DMS 273 treated with DMSO at 0.1 percent for 48 hours (cell line): ENCODE data around the gene MORC2.

ENCODE experiments used
- DNase-seq: peaks from one replicate; lab custom pipeline; 2025; lab: John Stamatoyannopoulos, UW

The MORC2 gene

GRCh38 chr22:30920407-30920806 is 48.2 kb downstream of the MORC2 start:
- DNase-seq = peak; percentile 12

- no peak for DNase-seq
These were observed 48.6 kb downstream of the MORC2 start for GRCh38 chr22:30919973-30920372.

GRCh38 chr22:30918761-30919160 is 49.8 kb downstream of the MORC2 start:
- no peak for DNase-seq

DNA sequence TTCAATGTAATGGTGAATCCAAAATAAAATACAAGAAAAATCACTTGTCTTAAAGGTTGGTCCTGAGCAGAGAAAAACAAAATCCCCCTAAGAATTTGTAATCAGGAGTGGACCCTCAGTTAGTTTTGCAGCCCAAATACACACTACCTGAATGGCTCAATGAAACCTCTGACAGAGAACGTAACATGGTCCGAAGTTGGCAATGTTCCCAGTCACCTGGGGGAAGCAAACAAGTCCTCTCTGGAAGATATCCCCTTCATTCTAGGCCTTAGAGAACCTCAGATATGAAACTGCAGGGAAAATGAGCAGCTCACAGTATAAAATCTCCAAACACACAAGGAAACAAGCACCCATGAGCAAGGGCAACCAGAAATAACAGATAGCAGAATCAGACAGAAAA is 58.2 kb downstream of the MORC2 start:
- DNase-seq = no peak

DNA sequence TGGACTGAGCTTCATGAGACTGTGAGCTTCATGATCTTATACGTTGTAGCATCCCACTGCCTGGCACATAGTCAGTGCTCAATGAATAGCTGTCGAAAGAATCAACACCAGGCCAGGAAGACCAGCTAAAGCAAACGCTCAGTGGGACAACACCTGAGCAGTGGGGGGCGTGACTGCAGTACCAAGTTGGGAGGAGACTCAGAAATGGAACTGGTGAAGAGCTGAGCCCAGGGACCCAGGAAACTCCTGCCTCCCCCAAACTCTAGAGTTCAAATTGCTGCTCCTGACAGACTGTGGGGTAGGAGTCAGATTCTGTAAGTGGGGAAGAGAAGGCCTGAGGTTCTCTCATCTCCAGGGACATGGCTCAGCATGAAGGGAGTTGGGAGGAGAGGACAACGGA is 59.3 kb downstream of the MORC2 start:
- DNase-seq = no peak

DNA sequence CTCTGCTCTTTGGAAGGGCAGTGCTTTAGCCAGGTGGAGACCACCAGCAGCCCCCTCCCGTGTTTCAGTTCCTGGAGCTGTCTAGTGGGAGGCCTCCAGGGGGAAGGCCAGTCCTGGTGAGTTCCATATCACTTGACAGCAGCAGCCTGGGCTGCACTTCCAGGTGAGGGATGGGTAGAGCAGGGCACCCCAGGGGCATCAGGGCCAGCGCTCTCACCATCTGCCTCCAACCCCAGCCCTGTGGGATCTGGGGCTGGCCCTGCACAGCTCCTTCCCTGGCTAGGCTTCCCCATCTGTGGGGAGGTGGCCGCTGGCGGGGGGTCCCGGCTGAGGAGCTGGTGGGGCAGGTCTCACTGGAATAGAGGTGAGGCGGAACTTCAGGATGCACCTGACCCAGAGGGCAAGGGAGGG is 60.5 kb downstream of the MORC2 start:
- no peak for DNase-seq

- DNase-seq = no peak
These were observed 61.6 kb downstream of the MORC2 start for GRCh38 chr22:30906946-30907345.

DNA sequence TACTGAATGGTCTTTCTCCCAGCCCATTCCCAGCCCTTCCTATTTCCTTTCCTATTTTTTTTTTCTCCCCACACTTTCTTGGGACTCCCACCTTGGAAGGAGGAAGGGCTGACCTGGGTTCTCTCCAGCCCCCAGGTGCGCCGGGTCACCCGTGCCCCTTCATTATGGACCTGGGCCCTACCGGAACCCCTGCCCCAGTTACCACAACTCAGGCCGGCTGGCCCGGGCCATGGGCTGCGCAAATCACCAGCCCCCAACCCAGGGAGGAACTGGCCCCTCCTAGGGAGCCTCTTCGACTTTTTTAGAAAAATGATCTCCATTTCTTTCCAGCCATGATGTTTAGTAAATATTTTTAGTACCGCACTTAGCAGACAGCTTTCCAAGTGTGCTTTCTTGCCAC is 62.2 kb downstream of the MORC2 start:
- no peak for DNase-seq

DNA sequence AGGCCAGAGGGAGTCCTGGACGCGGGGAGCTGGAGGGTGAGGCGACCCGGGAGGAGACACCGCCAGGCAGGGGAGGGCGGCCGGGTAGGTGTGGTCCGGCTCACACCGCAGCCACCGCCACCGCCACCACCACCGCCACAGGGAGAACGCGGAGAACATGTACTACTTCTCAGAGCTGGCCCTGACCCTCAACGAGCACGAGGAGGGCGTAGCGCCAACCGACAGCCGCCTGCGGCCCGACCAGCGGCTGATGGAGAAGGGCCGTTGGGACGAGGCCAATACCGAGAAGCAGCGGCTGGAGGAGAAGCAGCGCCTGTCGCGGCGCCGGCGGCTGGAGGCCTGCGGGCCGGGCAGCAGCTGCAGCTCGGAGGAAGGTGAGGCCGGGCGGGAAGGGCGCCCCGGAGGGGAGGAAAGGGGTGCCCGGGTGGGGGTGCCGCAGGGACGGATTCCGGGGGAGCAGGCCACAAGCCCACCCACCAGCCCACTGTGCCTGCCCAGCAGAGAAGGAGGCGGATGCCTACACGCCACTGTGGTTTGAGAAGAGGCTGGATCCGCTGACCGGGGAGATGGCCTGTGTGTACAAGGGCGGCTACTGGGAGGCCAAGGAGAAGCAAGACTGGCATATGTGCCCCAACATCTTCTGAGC is 62.8 kb downstream of the MORC2 start:
- DNase-seq = no peak

GRCh38 chr22:30903876-30904460 is 64.6 kb downstream of the MORC2 start:
- no peak for DNase-seq

DNA sequence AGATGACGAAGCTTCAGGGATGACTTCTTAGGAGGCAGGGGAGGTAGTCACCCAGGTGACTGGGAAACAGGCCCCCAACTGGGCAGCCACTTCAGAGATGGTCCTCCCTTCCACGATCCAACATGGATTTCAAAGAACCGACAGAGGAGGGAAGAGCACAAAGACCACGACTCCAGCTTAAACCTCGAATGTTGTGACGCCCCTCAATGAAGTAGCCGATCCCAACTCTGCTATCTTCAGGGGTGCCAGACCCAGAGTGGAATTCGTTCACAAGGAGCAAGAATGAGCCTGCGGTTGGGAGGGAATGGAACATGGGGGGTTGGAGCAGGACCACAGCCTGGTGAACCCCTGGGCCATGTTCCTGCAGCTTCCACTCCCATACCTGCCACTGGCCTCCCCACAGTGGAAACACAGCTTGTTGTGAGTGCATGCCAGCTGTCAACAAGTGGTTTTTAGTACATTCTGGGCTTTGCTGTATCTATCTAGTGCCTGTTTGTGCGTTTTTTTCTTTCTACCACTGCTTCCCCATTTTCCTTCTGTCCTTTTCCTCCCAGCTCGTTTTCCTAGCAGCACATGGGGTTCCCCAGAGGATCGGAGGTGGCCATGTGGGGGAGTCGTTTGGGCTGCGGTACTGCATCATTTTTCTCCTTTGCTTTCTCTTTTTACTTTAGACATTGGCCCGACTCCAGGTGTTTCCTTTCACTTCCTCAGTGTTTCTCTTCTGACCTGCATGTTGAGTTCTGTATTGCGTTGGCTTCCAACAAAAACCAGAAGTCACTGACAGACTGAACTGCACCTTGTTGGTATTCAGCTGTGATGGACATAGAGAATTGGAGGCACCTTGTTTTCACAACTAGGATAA is 65.8 kb downstream of the MORC2 start:
- DNase-seq = no peak

DNA sequence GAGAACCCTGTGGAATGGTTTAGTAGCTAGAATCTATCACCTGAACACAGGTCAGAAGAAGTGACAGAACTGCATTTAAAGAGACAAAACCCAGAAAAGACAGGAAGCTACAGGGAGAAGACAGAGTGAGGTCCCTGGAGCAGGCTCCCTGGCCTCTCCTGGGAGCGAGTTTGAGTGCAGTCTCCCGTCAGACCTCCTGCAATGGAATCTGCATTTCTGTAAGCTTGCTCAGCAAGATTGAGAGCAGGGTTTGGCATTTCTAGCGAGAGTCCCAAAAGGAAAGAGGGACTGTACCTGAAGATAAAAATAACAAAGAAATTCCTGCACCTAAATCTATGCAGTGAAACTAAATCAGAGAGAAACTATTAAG is 74.2 kb downstream of the MORC2 start:
- DNase-seq = no peak

DNA sequence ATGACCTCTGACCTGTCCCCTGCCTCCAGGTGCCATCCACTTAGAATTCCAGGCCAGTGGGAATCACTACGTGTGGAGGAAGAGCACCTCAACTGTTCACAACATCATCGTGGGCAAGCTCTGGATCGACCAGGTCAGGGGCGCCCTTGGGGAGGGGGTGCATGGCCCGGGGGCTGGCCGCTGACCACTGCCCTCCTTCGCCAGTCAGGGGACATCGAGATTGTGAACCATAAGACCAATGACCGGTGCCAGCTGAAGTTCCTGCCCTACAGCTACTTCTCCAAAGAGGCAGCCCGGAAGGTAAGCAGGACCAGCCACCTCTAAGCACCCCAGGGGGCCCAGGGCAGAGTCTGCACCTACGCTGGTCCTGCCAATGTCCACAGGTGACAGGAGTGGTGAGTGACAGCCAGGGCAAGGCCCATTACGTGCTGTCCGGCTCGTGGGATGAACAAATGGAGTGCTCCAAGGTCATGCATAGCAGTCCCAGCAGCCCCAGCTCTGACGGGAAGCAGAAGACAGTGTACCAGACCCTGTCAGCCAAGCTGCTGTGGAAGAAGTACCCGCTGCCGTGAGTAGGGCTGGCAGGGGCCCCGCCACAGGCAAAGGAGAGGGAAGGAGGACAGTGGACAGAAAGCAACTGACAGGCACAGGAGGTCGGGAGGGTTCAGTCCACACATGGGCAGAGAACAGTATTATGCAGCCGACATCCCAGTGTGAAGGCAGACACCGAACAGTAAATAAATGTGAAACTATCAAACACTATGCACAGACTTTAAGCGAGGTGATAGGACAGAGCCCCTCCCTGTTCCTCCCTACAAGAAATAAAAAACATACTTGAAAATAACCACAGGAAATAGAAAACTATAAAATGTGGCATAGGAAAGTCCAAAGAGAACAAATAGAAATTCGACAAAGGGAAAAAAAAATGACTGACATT is 74.9 kb downstream of the MORC2 start:
- DNase-seq = no peak

GRCh38 chr22:30892731-30893221 is 75.8 kb downstream of the MORC2 start:
- DNase-seq = no peak

- no peak for DNase-seq
These were observed 76.3 kb downstream of the MORC2 start for GRCh38 chr22:30892286-30892685.

- DNase-seq = no peak
These were observed 76.8 kb downstream of the MORC2 start for GRCh38 chr22:30891781-30892180.

- DNase-seq = no peak
These were observed 77.2 kb downstream of the MORC2 start for GRCh38 chr22:30891443-30891755.

DNA sequence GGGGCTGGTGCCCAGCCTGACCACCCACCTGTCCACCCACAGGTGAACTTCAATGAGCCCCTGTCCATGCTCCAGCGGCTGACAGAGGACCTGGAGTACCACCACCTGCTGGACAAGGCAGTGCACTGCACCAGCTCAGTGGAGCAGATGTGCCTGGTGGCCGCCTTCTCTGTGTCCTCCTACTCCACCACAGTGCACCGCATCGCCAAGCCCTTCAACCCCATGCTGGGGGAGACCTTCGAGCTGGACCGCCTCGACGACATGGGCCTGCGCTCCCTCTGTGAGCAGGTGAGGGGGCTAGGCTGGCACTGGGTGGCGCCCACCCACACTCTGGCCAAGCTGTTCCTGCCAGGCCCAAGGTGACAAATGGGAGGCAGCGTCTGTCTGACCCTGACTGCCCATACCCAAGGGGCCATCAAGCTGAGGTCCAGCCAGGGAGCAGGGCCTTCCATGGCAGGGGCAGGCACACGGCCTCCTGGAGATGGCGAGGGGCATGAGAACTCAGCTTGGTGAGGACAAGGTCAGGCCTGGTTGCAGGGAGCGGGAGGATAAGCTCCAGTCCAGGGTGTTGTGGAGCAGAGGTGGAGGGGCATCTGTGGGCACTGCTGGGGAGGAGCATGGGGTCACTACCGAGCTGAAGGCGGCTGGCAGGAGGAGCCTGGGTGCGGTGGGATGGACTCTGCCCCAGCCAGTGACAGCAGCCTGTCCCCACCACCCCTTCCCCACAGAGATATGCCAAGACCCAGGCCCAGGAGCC is 77.7 kb downstream of the MORC2 start:
- no peak for DNase-seq

DNA sequence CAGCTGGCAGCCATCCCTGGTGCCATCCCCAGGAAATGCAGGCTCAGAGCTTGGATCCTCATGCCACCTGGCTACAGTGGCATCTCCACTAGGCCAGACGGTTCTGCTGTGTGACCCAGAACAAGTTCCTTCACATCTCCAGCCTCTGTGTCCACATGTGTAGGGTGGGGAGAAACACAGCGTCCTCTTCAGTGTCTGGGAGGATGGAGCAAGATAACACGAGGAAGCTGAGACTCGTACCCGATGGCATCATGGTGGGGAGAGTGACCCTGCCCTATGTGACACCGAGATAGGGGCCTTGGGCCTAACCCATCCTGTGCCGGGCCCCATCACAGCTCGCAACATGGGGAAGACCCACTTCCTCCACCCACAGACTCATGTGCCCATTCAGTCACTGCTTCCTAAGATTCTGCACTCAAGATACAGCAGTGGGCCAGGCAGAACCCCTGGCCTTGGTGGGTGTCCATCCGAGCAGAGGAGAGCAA is 78.5 kb downstream of the MORC2 start:
- no peak for DNase-seq

DNA sequence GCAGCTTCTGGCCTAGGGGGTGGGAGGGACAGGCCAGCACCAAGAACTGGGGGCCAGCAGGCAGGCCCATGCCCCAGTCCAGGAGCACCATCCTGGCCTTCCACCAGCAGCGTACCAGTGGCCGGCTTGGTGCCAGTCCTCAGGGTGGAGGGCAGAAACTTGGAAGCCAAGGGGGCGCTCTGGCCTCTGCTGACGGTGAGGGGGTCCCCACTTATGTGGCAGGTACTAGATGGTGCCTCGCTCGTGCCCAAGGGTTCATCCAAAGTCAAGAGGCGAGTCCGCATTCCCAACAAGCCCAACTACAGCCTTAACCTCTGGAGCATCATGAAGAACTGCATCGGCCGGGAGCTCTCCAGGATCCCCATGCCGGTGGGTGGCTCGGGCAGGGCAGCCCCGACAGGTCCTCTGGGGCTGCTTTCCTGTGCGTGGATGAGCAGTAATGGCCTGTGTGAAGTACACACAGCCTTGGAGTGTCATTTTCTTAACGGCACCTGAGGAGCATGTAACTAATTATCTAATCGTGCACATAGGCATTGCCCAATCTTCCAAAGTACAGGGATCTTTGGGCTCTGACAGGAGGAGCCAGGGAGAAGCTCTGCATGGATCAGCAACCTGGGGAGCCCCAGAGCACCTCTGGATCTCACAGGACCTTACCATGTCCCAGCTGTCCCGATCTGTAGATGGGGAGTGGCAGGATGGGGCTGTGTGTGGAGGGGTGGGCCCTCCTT is 79.1 kb downstream of the MORC2 start:
- DNase-seq = no peak

DNA sequence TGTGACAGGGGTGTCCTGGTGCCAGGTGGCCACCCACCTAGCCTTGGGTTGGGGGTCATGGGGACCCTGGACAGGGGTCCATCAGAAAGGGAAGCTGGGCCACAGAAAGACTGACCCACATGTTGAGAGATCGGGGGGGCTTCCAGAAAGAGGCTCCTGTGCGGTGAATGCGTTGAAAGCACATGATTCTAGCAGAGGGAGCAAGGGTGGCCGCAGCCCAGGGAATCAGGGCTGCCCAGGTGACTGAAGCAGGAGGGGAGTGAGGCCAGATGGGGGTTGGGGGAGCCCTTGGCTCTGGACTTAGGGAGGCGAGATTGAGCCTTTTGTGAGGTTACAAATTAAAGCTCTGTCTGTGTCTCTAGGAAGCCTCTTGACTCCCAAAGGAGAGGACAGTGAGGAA is 80.7 kb downstream of the MORC2 start:
- no peak for DNase-seq
